Type B pancreatic cell (in vitro differentiated cells): ENCODE measurements around the gene PSMA7. TPM values are rescaled to one million over a fixed set of nuclear protein-coding genes. Genes with fewer than 3 reads are reported as not detected.

Source experiments
- DNase-seq: peaks from one replicate; pipeline ENCODE4 v3.0.0; 2021; ENCODE audit warnings: mixed read lengths; ENCODE audit not compliant: unreplicated experiment; ENCODE audit errors: extremely low spot score
- H3K27ac Mint-ChIP-seq: 2 replicates; pipeline ENCODE4 v1.8.0; 2021; ENCODE audit warnings: mild to moderate bottlenecking, mixed read lengths
- H3K27me3 Mint-ChIP-seq: 2 replicates; pipeline ENCODE4 v1.8.0; 2021; ENCODE audit warnings: mixed read lengths
- H3K36me3 Mint-ChIP-seq: 2 replicates; pipeline ENCODE4 v1.8.0; 2021; ENCODE audit warnings: mixed read lengths
- H3K4me1 Mint-ChIP-seq: one replicate; pipeline ENCODE4 v1.8.0; 2021; ENCODE audit warnings: mixed read lengths; ENCODE audit not compliant: unreplicated experiment
- H3K4me3 Mint-ChIP-seq: 2 replicates; pipeline ENCODE4 v1.8.0; 2021; ENCODE audit warnings: mild to moderate bottlenecking, mixed read lengths
- H3K9me3 Mint-ChIP-seq: 2 replicates; pipeline ENCODE4 v1.8.0; 2021; ENCODE audit warnings: mixed read lengths
- total RNA-seq: library from RNA; stranded (reverse); gene quantifications from 2 replicates; pipeline ENCODE4 v1.2.1, GENCODE V29; 2021; ENCODE audit warnings: low replicate concordance
- TF ChIP-seq, protein P1 (sequence below): fragments of 200-600 bp; sonication (generic); conservative IDR thresholded peaks from 2 replicates; pipeline ENCODE4 v1.5.0; 2021; ENCODE audit warnings: antibody characterized with exemption, mild to moderate bottlenecking

The PSMA7 gene
- total RNA-seq, 1 donor from 2014 or later = 236 TPM

DNA sequence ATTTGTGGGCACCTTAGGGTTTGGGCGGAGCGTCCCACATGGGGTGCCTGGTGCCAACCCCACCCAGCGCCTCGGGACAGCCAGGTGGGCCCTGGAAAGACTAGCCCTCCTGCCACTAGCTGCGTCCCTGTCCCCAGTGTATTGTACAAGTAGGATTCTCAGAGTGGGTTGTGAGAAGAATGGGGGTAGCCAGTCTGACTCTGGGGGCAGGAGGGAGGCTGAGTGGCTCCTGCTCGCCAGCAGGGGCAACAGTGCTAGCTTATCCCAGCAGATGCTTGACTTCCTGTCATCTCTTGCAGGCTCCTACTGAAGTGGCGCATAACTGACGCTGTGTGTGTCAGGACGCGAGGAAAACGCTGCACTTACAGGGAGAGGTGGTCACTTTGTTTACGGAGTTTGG, 9.3 kb downstream of the PSMA7 start:
- no peak for DNase-seq
- H3K9me3 Mint-ChIP-seq = no peaks in the 10 kb centered on the region
- TF ChIP-seq, protein P1, sequence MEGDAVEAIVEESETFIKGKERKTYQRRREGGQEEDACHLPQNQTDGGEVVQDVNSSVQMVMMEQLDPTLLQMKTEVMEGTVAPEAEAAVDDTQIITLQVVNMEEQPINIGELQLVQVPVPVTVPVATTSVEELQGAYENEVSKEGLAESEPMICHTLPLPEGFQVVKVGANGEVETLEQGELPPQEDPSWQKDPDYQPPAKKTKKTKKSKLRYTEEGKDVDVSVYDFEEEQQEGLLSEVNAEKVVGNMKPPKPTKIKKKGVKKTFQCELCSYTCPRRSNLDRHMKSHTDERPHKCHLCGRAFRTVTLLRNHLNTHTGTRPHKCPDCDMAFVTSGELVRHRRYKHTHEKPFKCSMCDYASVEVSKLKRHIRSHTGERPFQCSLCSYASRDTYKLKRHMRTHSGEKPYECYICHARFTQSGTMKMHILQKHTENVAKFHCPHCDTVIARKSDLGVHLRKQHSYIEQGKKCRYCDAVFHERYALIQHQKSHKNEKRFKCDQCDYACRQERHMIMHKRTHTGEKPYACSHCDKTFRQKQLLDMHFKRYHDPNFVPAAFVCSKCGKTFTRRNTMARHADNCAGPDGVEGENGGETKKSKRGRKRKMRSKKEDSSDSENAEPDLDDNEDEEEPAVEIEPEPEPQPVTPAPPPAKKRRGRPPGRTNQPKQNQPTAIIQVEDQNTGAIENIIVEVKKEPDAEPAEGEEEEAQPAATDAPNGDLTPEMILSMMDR = peak; percentile 45
- no peaks in the 10 kb centered on the region for H3K4me1 Mint-ChIP-seq
- H3K27ac Mint-ChIP-seq = no peak overlapping the region
- H3K27me3 Mint-ChIP-seq = no peaks in the 10 kb centered on the region
- H3K36me3 Mint-ChIP-seq = peaks cover 35% of the 10 kb centered on the region
- H3K4me3 Mint-ChIP-seq = no peak overlapping the region

GRCh38 chr20:62133051-62133845, 9.9 kb downstream of the PSMA7 start:
- Mint-ChIP-seq H3K9me3 (no peaks in the 10 kb centered on the region), H3K27ac (no peak overlapping the region), H3K4me3 (no peak overlapping the region), H3K36me3 (peaks cover 37% of the 10 kb centered on the region), H3K27me3 (no peaks in the 10 kb centered on the region), H3K4me1 (no peaks in the 10 kb centered on the region)
- TF ChIP-seq, protein P1 = no peak
- DNase-seq = no peak

DNA sequence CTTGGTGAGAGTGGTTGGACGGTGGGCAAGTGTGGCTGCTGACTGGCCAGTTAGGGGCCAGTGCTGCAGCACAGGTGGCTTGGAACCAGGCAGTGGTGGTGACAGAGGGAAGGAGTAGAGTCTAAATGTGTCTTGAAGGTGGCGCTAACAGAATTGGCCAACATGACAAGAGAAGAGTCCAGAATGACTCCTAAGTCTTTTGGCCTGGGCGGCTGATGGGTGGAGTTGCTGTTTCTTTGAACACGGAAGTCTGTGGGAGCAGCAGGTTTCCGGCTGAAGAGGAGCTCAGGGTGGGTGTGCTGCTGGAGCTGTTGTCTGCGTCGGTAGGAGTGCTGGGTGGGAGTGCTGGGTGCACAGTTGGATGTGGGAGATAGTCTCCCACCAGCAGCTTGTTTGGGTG, 10.8 kb downstream of the PSMA7 start:
- H3K36me3 Mint-ChIP-seq = peaks cover 37% of the 10 kb centered on the region
- H3K27ac Mint-ChIP-seq = no peak overlapping the region

DNA sequence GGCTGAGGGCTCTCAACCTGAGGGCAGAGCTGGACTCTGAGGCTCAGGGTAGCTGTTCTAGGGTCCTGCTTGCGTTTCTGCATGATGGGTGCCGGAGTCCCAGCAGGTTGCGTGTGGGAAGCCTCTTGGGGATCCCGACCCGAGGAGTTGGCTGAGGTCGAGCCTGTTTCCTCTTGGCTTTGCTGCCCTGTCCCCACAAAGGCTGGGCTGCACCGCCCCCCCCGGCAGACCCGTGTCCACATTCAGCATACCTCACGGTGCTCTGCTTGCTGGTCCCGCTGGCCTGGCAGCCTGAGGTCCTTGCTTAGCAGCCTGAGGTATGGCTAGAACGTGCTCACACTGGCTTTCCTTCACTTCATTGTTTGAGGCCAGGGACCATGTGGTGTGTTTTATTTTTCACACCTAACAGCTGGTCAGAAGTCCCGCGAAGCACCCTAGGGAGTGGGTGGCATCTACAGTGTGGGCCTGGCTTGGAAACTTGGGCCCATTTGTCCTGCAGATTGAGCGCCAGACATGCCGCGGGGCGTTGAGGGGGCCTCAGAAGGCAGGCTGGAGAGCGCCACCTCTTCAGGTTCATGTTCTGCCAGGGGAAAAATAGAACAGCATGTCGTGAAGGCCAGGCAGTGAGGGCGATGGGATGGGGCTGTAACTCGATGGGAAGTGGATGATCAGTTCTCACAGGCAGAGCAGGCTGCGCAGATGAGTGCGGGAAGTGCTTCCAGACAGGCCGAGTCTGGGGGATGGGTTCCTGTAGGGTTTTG, 11.5 kb downstream of the PSMA7 start:
- Mint-ChIP-seq H3K27ac (no peak overlapping the region), H3K9me3 (no peaks in the 10 kb centered on the region), H3K36me3 (peaks cover 34% of the 10 kb centered on the region), H3K4me1 (no peaks in the 10 kb centered on the region), H3K27me3 (no peaks in the 10 kb centered on the region), H3K4me3 (no peak overlapping the region)
- no peak for DNase-seq
- TF ChIP-seq, protein P1 = no peak

More for the DNA sequence above, 10.8 kb downstream of the PSMA7 start:
- no peaks in the 10 kb centered on the region for H3K4me1 Mint-ChIP-seq
- H3K9me3 Mint-ChIP-seq = no peaks in the 10 kb centered on the region
- H3K27me3 Mint-ChIP-seq = no peaks in the 10 kb centered on the region
- no peak overlapping the region for H3K4me3 Mint-ChIP-seq
- no peak for DNase-seq
- TF ChIP-seq, protein P1 = no peak

GRCh38 chr20:62129731-62130531, 13.3 kb downstream of the PSMA7 start:
- Mint-ChIP-seq H3K4me1 (no peaks in the 10 kb centered on the region), H3K36me3 (peaks cover 34% of the 10 kb centered on the region)

More at GRCh38 chr20:62129731-62130531, 13.3 kb downstream of the PSMA7 start:
- H3K27me3 Mint-ChIP-seq = no peaks in the 10 kb centered on the region
- TF ChIP-seq, protein P1 = no peak
- DNase-seq = no peak
- H3K4me3 Mint-ChIP-seq = no peak overlapping the region
- H3K27ac Mint-ChIP-seq = no peak overlapping the region
- no peaks in the 10 kb centered on the region for H3K9me3 Mint-ChIP-seq
